C4-2B (cell line): ENCODE data around the gene ADAM10.

ENCODE experiments used
- CTCF ChIP-seq: fragments of 450-650 bp; conservative IDR thresholded peaks from 2 replicates; pipeline ENCODE4 v1.5.1; 2017; ENCODE audit warnings: mild to moderate bottlenecking
- ZFX ChIP-seq: fragments of 450-650 bp; IDR thresholded peaks from 2 replicates; pipeline ENCODE4 v1.6.1; 2017

GRCh38 chr15:58566029-58566428 lies 183.5 kb downstream of the ADAM10 start:
- TF ChIP-seq CTCF: no peak
- TF ChIP-seq ZFX: no peak
